NCI-H1436 treated with DMSO at 0.1 percent for 48 hours (cell line): Measurements from ENCODE around the gene CSPG4.
"Not testable (repeated sequence)": the region's sequence is repeated elsewhere in the genome, so short reads cannot be mapped to it uniquely, and the experiment has no call there.

Experiments used
- DNase-seq: peaks from one replicate; lab custom pipeline; 2025; lab: John Stamatoyannopoulos, UW

The CSPG4 gene

GRCh38 chr15:75712668-75713337 lies at the start of gene CSPG4:
TSS of gene CSPG4 (minus strand) at chr15:75712848. CDS start at chr15:75712755, 93 bp downstream.
- DNase-seq = no peak

- not testable (repeated sequence) for DNase-seq
Observed at GRCh38 chr15:75762357-75762718, 49.7 kb upstream of the CSPG4 start.

- no peak for DNase-seq
Observed at GRCh38 chr15:75761446-75762356, 49.1 kb upstream of the CSPG4 start.

GRCh38 chr15:75760704-75761435 lies 48.2 kb upstream of the CSPG4 start:
- DNase-seq = no peak

- not testable (repeated sequence) for DNase-seq
Observed at GRCh38 chr15:75760131-75760520, 47.5 kb upstream of the CSPG4 start.

GRCh38 chr15:75759416-75760130 lies 46.9 kb upstream of the CSPG4 start:
- no peak for DNase-seq

- peak; percentile 47 for DNase-seq
Observed at GRCh38 chr15:75758071-75758872, 45.6 kb upstream of the CSPG4 start.

GRCh38 chr15:75754871-75755270 lies 42.2 kb upstream of the CSPG4 start:
- not testable (repeated sequence) for DNase-seq

- DNase-seq = no peak
Observed at GRCh38 chr15:75753145-75753544, 40.5 kb upstream of the CSPG4 start.

- no peak for DNase-seq
Observed at GRCh38 chr15:75751891-75752290, 39.2 kb upstream of the CSPG4 start.

- no peak for DNase-seq
Observed at GRCh38 chr15:75751116-75751875, 38.6 kb upstream of the CSPG4 start.

- no peak for DNase-seq
Observed at GRCh38 chr15:75750261-75751050, 37.8 kb upstream of the CSPG4 start.

GRCh38 chr15:75749820-75750219 lies 37.2 kb upstream of the CSPG4 start:
- DNase-seq = no peak

GRCh38 chr15:75748882-75749281 lies 36.2 kb upstream of the CSPG4 start:
- DNase-seq = not testable (repeated sequence)

- not testable (repeated sequence) for DNase-seq
Observed at GRCh38 chr15:75747121-75747520, 34.5 kb upstream of the CSPG4 start.

- no peak for DNase-seq
Observed at GRCh38 chr15:75745305-75745704, 32.7 kb upstream of the CSPG4 start.

GRCh38 chr15:75742346-75742745 lies 29.7 kb upstream of the CSPG4 start:
- not testable (repeated sequence) for DNase-seq

GRCh38 chr15:75739791-75740190 lies 27.1 kb upstream of the CSPG4 start:
- DNase-seq = no peak

- peak; percentile 66 for DNase-seq
Observed at GRCh38 chr15:75738647-75739325, 26.1 kb upstream of the CSPG4 start.
